Dermis blood vessel endothelial cell (primary cell): ENCODE measurements around the gene ARMC5. TPM values are rescaled to one million over a fixed set of nuclear protein-coding genes. Genes with fewer than 3 reads are reported as not detected.
A peak's percentile ranks its signal among the peaks of the same experiment; 100 is the strongest.
"Not testable (repeated sequence)": the region's sequence is repeated elsewhere in the genome, so short reads cannot be mapped to it uniquely, and the experiment has no call there.

Experiments
- DNase-seq: peaks from one replicate; pipeline ENCODE4 v3.0.0; 2010
- total RNA-seq: library from RNA; depleted of rRNA; stranded (reverse); fragments of >200 nt; gene quantifications from 2 replicates; pipeline ENCODE4 v1.2.3, GENCODE V29; 2014

The ARMC5 gene
- total RNA-seq, 1 donor from 2014 or later = 29.8 TPM

- DNase-seq = no peak
Observed at GRCh38 chr16:31478956-31479355, 19.7 kb downstream of the ARMC5 start.

DNA sequence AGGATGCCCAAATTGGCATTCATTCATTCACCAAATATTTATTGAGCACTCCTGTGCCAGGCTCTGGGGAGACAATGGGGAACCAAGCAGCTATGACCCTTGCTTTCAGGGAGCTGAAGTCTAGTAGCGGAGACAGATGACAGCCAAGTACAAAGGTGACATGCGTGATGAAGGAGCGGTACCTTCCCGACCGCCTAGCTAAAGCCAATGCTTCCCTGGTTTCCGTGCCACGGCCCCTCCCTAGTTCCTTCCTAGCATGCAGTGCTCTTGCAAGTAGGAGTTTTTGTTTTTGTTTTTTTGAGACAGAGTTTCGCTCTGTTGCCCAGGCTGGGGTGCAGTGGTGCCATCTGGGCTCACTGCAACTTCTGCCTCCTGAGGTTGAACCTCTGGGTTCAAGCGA lies 20.4 kb downstream of the ARMC5 start:
- no peak for DNase-seq

DNA sequence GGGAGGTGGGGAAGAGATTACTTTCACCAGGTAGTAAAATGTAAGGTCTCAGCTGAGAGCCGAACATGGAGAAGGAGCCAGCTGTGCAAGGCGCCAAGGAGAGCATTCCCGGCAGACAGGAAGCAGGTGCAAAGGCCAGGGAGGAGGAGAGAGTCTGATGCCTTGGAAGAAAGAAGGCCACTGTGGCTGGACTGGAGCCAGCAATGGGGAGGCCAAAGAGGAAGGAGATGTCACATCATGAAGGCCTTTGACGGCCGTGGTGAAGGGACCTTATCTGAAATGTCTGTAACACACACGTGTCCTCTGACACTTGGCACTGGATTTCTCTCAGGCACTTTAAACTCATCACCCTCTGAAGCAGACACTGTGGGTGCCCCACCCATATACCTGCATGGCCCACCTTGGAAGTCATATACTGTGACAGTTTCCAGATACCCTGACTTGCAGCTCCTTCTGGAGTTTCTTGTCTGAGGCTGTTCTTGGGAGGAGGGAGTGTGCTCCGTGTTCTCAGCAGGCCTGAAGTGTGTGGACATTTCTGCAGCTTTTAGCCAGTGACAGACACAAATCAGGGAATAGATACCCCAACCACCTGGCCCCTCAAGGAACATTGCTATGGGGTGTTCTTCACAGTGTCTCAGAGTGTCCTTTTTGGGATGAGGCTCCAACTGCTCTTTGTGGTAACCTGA lies 21.7 kb downstream of the ARMC5 start:
- peak; percentile 60 for DNase-seq

DNA sequence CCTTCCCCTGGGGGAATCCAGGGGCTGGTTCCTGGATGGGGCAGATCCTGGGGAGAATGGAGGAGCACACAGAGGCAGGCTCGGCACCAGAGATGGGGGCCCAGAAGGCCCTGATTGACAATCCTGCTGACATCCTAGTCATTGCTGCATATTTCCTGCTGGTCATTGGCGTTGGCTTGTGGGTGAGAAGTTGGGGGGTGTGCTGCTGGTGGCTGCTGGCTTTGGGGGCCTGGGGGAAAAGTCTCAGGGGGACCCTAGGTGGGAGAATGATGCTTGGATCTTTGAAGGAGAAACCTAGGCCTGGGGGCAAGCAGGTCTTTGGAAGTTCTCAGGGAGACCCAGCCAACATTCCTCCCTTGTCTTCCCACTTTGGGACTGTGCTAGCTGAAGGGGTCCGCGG lies 23.8 kb downstream of the ARMC5 start, which contains the start of gene SLC5A2:
Gene SLC5A2, plus strand, starts transcription at position 43 of the 400 bp plus-strand sequence. Its CDS starts 14 bp downstream, at position 57.
- no peak for DNase-seq

DNA sequence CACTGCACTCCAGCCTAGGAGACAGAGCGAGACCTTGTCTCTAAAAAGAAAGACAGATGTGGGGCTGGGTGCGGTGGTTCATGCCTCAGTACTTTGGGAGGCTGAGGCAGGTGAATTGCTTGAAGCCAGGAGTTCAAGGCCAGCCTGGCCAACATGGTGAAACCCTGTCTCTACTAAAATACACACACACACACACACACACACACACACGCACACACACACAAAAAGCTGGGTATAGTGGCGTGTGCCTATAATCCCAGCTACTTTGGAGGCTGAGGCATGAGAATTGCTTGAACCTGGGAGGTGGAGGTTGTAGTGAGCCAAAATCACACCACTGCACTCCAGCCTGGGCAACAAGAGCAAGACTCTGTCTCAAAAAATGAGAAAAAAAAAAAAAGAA lies 24.7 kb downstream of the ARMC5 start:
- DNase-seq = not testable (repeated sequence)

- DNase-seq = peak; percentile 14
Observed at GRCh38 chr16:31484491-31485171, 25.3 kb downstream of the ARMC5 start.

- DNase-seq = no peak
Observed at GRCh38 chr16:31485571-31485970, 26.3 kb downstream of the ARMC5 start.

DNA sequence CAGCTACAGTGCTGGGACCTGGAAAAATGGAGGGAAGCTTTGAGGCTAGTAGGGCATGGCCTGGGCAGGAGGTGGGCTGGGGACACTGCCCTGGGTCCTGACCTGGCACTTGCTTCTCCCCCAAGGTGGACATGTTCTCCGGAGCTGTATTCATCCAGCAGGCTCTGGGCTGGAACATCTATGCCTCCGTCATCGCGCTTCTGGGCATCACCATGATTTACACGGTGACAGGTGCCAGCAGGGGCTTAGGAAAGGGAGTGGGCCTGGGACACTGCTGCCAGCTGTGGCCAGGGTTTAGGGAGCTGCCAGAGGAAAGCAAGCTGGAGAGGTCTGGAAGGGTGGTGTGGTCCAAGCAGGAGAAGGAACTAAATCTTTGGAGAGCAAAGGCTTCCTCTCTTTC lies 26.7 kb downstream of the ARMC5 start:
- DNase-seq = no peak

DNA sequence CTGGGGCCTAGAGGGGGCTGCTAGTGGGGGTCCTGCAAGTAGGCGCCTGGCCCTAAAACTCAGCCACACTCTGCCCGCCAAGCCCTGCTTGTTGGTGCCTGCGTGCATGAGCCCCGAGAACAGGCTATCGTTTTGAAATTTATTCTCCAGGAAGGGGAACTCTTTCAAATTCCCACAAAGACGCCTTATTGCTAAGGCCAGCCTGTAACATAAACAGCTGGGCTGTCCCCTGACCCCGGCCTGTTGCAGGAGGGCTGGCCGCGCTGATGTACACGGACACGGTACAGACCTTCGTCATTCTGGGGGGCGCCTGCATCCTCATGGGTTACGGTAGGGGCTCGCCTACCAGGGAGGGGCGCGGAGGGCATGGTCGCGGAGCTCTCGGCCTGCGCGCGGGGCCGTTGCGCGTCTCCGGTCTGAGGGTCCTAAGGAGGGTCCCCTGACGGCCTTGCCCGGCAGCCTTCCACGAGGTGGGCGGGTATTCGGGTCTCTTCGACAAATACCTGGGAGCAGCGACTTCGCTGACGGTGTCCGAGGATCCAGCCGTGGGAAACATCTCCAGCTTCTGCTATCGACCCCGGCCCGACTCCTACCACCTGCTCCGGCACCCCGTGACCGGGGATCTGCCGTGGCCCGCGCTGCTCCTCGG lies 27.9 kb downstream of the ARMC5 start:
- DNase-seq = no peak

DNA sequence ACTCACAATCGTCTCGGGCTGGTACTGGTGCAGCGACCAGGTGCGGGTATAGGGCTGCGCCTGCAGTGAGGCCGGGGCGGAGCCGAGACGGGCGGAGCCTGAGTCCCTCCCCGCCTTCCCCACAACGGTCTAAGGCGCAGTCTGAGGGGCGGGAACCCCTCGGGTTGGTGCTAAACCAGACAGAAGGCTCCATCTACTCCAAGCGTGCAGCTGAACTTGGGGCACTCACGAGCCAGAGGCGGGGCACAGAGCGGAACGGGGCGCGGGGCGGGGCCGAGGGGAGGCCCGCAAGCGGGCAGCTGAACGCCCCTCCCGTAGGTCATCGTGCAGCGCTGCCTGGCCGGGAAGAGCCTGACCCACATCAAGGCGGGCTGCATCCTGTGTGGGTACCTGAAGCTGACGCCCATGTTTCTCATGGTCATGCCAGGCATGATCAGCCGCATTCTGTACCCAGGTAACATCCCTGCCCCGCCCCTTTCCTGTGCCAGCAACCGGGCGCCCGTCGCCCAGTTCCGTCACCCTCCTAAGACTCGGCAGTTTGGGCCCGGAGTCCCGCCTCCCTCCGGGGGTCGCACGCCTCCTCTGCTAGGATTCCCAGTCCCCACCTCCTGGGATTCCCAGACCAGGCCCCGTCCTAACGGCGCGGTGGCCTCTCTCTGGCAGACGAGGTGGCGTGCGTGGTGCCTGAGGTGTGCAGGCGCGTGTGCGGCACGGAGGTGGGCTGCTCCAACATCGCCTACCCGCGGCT lies 28.6 kb downstream of the ARMC5 start:
- DNase-seq = peak; percentile 28

GRCh38 chr16:31488468-31489297 lies 29.4 kb downstream of the ARMC5 start:
- DNase-seq = peak; percentile 35

DNA sequence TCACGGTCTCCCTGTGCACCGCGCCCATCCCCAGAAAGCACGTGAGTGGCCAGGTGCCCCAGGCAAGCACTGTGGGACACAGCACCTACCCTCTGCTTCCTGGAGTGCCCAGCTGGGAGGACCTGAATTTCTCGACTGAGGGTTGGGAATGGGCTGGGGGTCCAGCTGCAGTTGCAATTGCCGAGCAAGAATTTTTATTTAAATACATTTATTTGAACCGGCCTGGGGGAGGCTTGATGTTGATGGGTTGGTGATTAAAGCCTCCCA lies 29.9 kb downstream of the ARMC5 start:
- no peak for DNase-seq

GRCh38 chr16:31489616-31490584 lies 30.6 kb downstream of the ARMC5 start:
- DNase-seq = no peak

DNA sequence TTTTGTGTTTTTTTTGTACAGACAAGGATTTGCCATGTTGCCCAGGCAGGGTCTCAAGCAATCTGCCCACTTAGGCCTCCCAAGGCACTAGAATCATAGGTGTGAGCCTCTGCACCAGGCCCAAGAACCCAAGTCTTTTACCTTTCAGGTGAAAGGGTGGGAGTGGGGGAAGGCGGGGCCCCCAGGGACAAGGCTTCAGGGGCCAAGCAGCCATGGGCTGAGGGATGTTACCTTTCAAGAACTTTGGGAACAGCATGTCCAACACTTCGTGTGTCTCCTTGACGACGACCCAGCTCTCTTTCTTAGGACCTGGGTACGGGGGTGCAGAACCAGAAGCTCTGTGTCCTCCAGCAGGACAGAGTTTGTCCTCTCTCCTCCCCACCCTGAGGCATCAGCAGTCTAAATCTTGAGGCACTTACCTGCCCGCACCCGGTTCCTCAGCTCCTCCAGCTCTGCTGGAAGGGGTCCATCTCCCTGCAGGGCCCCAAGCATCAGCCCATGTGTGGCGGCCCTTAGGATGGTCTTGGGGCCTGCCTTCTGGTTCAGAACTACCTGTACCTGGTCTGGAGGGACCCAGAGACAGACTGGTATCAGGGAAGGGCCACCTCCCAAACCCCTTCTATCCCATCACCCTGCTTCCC lies 32.6 kb downstream of the ARMC5 start:
- no peak for DNase-seq

GRCh38 chr16:31493506-31494125 lies 34.3 kb downstream of the ARMC5 start:
- DNase-seq = no peak

DNA sequence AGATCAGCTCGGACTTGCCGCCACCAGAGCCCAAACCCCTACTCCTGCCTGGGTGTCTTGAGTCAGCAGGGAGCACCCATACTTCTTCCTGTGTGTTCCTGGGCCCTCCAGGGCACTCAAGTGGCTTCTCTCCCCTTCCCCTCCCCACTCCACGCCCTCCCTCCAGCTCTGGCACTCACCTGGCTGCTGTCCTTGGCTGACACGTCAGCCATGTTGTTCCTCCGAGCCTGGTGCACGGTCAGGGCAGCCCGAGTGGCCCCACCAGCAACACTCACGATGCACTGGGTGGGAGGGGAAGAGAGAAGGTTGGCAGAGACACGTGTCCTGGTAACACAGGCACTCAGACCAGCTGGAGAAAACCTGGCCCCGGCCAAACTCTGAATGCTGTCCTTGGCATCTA lies 37.4 kb downstream of the ARMC5 start:
- DNase-seq = no peak

DNA sequence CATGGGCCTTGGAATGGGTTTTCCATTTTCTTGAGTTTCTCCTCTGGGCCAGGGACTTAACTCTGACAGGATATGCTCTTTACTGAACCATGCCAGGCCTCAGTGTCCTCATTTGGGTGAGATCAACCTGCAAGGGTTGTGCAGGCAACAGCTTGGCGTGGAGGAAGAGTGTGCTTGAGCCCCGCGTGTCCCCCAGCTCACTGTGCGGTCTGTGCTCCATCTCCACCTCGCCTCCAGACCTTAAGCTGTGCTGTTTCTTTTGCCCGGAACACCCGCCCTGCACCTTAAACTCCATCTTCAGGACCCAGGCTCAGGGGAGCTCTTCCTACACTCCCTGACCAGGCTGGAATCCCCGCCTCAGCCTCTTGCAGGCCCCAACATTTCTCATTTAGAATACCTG lies 39.2 kb downstream of the ARMC5 start:
- no peak for DNase-seq

DNA sequence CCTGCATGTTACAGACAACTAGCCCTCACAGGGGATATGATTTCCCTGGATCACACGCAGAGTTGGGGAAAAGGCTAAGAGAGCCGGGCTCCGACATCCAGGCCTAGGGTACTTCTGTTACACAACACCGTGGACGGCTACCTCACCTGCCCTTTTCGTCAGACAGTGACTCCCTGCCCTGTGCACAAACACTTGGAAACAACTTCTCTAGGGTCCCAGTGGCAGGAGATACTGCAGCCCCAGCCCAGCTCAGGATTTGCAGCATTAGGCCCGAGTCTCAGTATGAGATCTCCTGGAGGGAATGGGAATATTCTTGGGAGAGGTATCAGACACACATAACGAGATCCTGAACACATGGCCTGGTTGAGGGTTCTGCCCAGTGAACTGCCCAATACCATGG lies 40.6 kb downstream of the ARMC5 start:
- no peak for DNase-seq

DNA sequence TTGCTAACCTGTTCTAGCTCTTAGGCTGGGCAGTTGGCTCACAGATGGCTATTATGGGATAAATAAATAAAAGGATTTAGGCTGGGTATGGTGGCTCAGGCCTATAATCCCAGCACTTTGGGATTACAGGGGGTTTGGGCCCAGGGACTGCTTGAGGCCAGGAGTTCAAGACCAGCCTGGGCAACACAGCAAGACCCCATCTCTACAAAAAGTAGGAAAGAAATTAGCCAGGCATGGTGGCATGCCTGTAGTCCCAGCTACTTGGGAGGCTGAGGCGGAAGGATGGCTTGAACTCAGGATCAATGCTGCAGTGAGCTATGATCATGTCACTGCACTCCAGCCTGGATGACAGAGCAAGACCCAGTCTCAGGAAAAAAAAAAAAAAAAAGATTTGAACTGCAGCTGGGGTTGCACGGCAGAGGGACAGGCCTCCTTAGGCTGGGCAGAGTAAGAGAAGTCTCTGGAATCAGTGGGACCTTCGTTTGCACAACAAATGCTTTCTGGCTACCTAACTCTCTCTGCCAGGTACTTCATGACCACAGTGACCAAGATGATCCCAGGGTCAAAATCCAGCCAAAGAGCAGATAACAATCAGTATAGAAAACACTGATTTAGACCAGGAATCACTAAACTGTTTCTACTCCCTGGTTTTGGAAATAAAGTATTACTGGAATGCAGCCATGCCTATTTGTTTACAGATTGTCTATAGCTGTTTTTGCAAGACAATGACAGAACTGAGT lies 42.1 kb downstream of the ARMC5 start:
- DNase-seq = no peak

GRCh38 chr16:31501966-31502348 lies 42.7 kb downstream of the ARMC5 start:
- no peak for DNase-seq
